ENCODE data around the gene TBC1D7.

TBC1D7 gene

GRCh38 chr6:13272131-13273046 lies 55.9 kb downstream of the TBC1D7 start:
- TF ChIP-seq TEAD4 (IDR thresholded peaks at IDR 0.05) (no peak), TAF1 (IDR thresholded peaks at IDR 0.05; ENCODE audit: low read depth) (no peak), NFIC (IDR thresholded peaks at IDR 0.05) (no peak), FOXM1 (IDR thresholded peaks at IDR 0.05; ENCODE audit: borderline replicate concordance, low read depth) (no peak), CREB1 (IDR thresholded peaks at IDR 0.05; ENCODE audit: low read depth) (no peak), CEBPB (IDR thresholded peaks at IDR 0.05) (no peak), EGR1 (IDR thresholded peaks at IDR 0.05) (no peak), YY1 (IDR thresholded peaks at IDR 0.05; ENCODE audit: low read depth) (no peak), EP300 (IDR thresholded peaks at IDR 0.05; ENCODE audit: borderline replicate concordance) (no peak), ZBTB7A (IDR thresholded peaks at IDR 0.05; ENCODE audit: low read depth) (no peak)
- TF ChIP-seq, protein P1, sequence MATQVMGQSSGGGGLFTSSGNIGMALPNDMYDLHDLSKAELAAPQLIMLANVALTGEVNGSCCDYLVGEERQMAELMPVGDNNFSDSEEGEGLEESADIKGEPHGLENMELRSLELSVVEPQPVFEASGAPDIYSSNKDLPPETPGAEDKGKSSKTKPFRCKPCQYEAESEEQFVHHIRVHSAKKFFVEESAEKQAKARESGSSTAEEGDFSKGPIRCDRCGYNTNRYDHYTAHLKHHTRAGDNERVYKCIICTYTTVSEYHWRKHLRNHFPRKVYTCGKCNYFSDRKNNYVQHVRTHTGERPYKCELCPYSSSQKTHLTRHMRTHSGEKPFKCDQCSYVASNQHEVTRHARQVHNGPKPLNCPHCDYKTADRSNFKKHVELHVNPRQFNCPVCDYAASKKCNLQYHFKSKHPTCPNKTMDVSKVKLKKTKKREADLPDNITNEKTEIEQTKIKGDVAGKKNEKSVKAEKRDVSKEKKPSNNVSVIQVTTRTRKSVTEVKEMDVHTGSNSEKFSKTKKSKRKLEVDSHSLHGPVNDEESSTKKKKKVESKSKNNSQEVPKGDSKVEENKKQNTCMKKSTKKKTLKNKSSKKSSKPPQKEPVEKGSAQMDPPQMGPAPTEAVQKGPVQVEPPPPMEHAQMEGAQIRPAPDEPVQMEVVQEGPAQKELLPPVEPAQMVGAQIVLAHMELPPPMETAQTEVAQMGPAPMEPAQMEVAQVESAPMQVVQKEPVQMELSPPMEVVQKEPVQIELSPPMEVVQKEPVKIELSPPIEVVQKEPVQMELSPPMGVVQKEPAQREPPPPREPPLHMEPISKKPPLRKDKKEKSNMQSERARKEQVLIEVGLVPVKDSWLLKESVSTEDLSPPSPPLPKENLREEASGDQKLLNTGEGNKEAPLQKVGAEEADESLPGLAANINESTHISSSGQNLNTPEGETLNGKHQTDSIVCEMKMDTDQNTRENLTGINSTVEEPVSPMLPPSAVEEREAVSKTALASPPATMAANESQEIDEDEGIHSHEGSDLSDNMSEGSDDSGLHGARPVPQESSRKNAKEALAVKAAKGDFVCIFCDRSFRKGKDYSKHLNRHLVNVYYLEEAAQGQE (IDR thresholded peaks at IDR 0.05; ENCODE audit: low read depth) = no peak
- TF ChIP-seq, protein P2, sequence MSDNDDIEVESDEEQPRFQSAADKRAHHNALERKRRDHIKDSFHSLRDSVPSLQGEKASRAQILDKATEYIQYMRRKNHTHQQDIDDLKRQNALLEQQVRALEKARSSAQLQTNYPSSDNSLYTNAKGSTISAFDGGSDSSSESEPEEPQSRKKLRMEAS (IDR thresholded peaks at IDR 0.05) = no peak
- TF ChIP-seq, protein P3, sequence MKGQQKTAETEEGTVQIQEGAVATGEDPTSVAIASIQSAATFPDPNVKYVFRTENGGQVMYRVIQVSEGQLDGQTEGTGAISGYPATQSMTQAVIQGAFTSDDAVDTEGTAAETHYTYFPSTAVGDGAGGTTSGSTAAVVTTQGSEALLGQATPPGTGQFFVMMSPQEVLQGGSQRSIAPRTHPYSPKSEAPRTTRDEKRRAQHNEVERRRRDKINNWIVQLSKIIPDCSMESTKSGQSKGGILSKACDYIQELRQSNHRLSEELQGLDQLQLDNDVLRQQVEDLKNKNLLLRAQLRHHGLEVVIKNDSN (IDR thresholded peaks at IDR 0.05) = no peak

DNA sequence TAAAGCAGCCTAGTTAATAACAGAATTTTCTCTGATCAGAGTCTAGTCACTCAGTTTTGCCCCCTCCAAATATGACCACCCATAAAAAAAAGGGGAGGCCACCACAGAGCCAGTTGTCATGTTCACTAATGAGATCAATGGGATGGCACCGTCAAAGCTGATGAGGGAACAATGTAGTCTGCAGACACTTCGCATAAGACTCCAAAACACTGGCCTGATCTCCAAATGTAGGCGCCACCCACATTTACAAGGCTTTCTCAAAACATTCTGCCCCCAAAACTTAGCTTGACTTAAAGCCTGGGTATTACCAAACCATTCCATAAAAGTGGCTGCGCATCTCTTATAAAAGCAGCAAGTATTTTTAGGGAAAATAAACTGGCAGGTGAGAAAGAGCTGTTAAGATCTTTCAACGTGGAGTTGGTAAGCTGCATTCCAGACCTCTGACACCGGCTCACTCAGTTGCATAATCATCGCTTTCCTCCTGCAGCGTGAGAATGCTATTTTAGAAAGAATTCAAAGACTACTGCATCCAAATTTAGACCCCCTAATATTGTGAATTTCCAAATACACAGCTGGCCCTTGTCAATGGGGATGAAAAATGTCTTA lies 59.3 kb downstream of the TBC1D7 start:
- TF ChIP-seq TEAD4 (IDR thresholded peaks at IDR 0.05) (peak; percentile 63), CEBPB (IDR thresholded peaks at IDR 0.05) (peak; percentile 92), TAF1 (IDR thresholded peaks at IDR 0.05; ENCODE audit: low read depth) (no peak)

GRCh38 chr6:13267142-13267651 lies 61.1 kb downstream of the TBC1D7 start:
- TF ChIP-seq CREB1 (IDR thresholded peaks at IDR 0.05; ENCODE audit: low read depth) (no peak), TAF1 (IDR thresholded peaks at IDR 0.05; ENCODE audit: low read depth) (no peak), NFIC (IDR thresholded peaks at IDR 0.05) (no peak), RAD21 (IDR thresholded peaks at IDR 0.05; ENCODE audit: low read depth) (no peak), ZBTB7A (IDR thresholded peaks at IDR 0.05; ENCODE audit: low read depth) (no peak), TEAD4 (IDR thresholded peaks at IDR 0.05) (no peak), EGR1 (IDR thresholded peaks at IDR 0.05) (no peak), YY1 (IDR thresholded peaks at IDR 0.05; ENCODE audit: low read depth) (no peak)
- TF ChIP-seq, protein P2 (IDR thresholded peaks at IDR 0.05) = no peak
- TF ChIP-seq, protein P3 (IDR thresholded peaks at IDR 0.05) = no peak
- TF ChIP-seq, protein P1 (IDR thresholded peaks at IDR 0.05; ENCODE audit: low read depth) = no peak

- TF ChIP-seq, protein P3 (IDR thresholded peaks at IDR 0.05) = no peak
- TF ChIP-seq RAD21 (IDR thresholded peaks at IDR 0.05; ENCODE audit: low read depth) (no peak), EP300 (IDR thresholded peaks at IDR 0.05; ENCODE audit: borderline replicate concordance) (no peak), EGR1 (IDR thresholded peaks at IDR 0.05) (no peak), YY1 (IDR thresholded peaks at IDR 0.05; ENCODE audit: low read depth) (no peak), TAF1 (IDR thresholded peaks at IDR 0.05; ENCODE audit: low read depth) (no peak), TEAD4 (IDR thresholded peaks at IDR 0.05) (no peak), FOXM1 (IDR thresholded peaks at IDR 0.05; ENCODE audit: borderline replicate concordance, low read depth) (no peak), TCF12 (IDR thresholded peaks at IDR 0.05; ENCODE audit: low read depth) (no peak), CREB1 (IDR thresholded peaks at IDR 0.05; ENCODE audit: low read depth) (no peak), NFIC (IDR thresholded peaks at IDR 0.05) (no peak), CEBPB (IDR thresholded peaks at IDR 0.05) (no peak), ZBTB7A (IDR thresholded peaks at IDR 0.05; ENCODE audit: low read depth) (no peak)
- TF ChIP-seq, protein P1 (IDR thresholded peaks at IDR 0.05; ENCODE audit: low read depth) = no peak
- TF ChIP-seq, protein P2 (IDR thresholded peaks at IDR 0.05) = no peak
Observed at GRCh38 chr6:13263669-13264068, 64.7 kb downstream of the TBC1D7 start.
